DMS153 (cell line): Measurements from ENCODE around the gene TSPAN15.
A peak's percentile ranks its signal among the peaks of the same experiment; 100 is the strongest.
"Not testable (repeated sequence)": the region's sequence is repeated elsewhere in the genome, so short reads cannot be mapped to it uniquely, and the experiment has no call there.

Experiments used
- DNase-seq: peaks from one replicate; lab custom pipeline; 2025; lab: John Stamatoyannopoulos, UW

Gene TSPAN15

GRCh38 chr10:69446650-69447151 lies 4.6 kb upstream of the TSPAN15 start:
- DNase-seq: no peak

- DNase-seq: peak; percentile 88
Measured at GRCh38 chr10:69449841-69450240, 1.4 kb upstream of the TSPAN15 start.

- DNase-seq: not testable (repeated sequence)
Measured at GRCh38 chr10:69450395-69450794, 870 bp upstream of the TSPAN15 start.

GRCh38 chr10:69451784-69452251 lies 553 bp downstream of the TSPAN15 start:
- peak; percentile 29 for DNase-seq

- no peak for DNase-seq
Measured at GRCh38 chr10:69452676-69453415, 1.6 kb downstream of the TSPAN15 start.

GRCh38 chr10:69453795-69454194 lies 2.5 kb downstream of the TSPAN15 start:
- no peak for DNase-seq

GRCh38 chr10:69455006-69455763 lies 3.9 kb downstream of the TSPAN15 start:
- no peak for DNase-seq

- no peak for DNase-seq
Measured at GRCh38 chr10:69456880-69457693, 5.8 kb downstream of the TSPAN15 start.

GRCh38 chr10:69457771-69458237 lies 6.5 kb downstream of the TSPAN15 start:
- no peak for DNase-seq

- DNase-seq: no peak
Measured at GRCh38 chr10:69458430-69459100, 7.3 kb downstream of the TSPAN15 start.

GRCh38 chr10:69459101-69459790 lies 8.0 kb downstream of the TSPAN15 start:
- DNase-seq: no peak

- DNase-seq: no peak
Measured at GRCh38 chr10:69459893-69460575, 8.8 kb downstream of the TSPAN15 start.

- DNase-seq: no peak
Measured at GRCh38 chr10:69460576-69461242, 9.4 kb downstream of the TSPAN15 start.

- no peak for DNase-seq
Measured at GRCh38 chr10:69461243-69462025, 10.2 kb downstream of the TSPAN15 start.

GRCh38 chr10:69463886-69464285 lies 12.6 kb downstream of the TSPAN15 start:
- DNase-seq: no peak

- DNase-seq: no peak
Measured at GRCh38 chr10:69464401-69464800, 13.1 kb downstream of the TSPAN15 start.

- DNase-seq: no peak
Measured at GRCh38 chr10:69464801-69465401, 13.6 kb downstream of the TSPAN15 start.

- DNase-seq: no peak
Measured at GRCh38 chr10:69465457-69466157, 14.3 kb downstream of the TSPAN15 start.
